IPS DF 19.7 (cell line): Measurements from ENCODE around the gene NTRK2.

Experiments used
- DNase-seq: peaks from one replicate; pipeline ENCODE4 v3.0.0-alpha.2; 2013; ENCODE audit warnings: low read depth, low spot score

The NTRK2 gene

GRCh38 chr9:84849049-84849448 lies 179.5 kb downstream of the NTRK2 start:
- no peak for DNase-seq

GRCh38 chr9:84850830-84851392 lies 181.4 kb downstream of the NTRK2 start:
- DNase-seq = no peak

DNA sequence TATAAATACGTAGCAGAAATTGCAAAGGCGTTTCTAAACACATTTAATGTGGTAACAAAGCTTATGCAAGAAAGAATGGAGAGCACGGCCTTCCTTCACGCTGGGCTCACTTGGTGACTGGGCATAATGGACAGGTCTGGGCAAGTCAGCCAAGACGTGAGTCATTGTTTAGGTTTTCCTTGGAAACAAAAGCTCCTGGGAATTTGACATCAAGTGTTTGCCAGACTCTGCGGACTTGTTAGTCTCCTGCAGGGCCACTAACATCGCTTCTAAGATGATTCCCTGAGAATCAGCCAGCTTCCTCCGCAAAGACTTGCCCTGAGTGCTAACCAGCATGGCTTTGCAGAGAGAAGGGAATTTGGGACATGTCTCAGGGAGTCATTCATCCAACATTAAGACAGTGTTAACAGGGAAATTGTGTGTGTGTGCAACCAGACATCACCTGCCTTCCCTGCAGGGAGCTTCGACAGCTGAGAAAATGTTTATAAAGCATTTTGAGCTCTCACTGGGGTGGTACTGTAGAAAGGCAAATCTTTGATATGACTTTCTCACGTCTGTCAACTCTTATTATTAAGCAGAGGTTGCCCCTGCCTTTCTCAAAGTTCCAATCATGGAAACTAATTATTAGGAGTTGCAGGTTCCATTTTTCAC lies 182.5 kb downstream of the NTRK2 start:
- peak; percentile 82 for DNase-seq

DNA sequence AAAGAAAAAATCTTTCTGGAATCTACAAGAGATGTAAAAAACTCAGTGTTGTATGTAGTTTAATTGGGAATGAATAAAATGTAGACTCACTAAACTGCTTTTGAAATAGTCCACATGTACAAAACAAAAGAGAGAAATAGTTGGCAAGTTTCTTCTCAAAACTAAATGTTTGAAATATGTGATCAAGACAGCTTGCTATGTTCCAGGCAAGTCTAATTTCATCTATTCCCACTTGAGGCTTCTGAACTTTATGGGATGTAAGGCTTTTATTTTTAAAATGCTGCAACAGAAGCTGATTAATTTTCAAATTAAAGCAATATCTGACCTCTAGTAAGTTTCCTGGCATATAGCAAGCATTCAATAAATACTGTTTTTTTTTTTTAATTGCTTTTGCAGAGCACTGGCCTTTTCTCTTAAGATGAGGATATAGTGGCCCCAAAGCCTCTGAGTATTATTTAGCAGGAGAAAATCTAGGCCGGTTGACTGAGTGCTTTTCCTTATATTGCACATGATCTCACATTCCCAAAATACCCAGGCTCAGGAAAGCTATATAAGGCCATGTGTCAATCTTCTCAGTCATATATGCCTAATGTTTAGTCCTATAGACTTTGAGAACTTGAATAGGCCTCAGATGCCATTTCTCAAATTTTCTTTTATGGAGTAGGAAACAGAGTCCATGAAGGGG lies 183.2 kb downstream of the NTRK2 start:
- no peak for DNase-seq

DNA sequence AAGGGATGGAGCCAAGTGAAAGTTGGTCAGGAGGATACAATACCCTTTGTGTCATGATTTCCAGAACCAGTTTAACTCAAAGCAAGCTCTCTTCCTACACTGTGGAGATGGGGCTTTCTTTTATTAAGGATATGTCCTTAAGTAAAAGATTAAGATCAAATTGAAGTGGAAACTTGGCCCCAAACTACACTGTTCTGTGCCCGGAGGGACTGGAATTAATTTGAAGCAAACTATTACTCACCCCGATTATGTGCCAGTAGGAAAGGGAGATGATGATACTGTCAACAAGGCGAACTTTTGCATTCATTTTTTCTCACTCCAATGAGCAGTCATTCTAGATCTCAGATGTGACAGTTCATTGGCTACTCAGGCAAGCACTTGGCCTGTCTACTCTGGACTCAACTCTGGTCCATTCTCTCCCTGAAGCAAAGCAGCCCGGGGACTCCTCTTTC lies 186.7 kb downstream of the NTRK2 start:
- DNase-seq = no peak

DNA sequence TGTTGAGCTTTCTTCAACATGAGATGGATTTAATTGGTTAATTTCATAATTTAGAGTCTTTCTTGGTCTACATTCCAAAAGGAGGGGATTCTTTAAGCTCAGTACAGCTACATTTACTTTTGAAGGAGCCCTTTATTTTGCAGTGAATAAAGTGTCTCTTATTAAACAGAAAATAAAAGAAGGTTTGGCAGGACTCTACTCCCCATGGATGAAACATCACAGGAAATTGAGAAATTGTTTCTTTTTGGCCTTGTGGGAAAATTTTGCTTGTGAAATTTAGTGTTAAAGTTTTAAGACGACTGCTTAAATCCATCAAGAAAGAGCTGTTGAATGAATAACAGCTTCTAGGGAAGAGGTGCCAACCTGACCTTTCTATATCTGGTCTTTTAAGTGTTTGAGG lies 187.7 kb downstream of the NTRK2 start:
- DNase-seq = no peak

- DNase-seq = no peak
Observed at GRCh38 chr9:84858364-84858763, 188.8 kb downstream of the NTRK2 start.

DNA sequence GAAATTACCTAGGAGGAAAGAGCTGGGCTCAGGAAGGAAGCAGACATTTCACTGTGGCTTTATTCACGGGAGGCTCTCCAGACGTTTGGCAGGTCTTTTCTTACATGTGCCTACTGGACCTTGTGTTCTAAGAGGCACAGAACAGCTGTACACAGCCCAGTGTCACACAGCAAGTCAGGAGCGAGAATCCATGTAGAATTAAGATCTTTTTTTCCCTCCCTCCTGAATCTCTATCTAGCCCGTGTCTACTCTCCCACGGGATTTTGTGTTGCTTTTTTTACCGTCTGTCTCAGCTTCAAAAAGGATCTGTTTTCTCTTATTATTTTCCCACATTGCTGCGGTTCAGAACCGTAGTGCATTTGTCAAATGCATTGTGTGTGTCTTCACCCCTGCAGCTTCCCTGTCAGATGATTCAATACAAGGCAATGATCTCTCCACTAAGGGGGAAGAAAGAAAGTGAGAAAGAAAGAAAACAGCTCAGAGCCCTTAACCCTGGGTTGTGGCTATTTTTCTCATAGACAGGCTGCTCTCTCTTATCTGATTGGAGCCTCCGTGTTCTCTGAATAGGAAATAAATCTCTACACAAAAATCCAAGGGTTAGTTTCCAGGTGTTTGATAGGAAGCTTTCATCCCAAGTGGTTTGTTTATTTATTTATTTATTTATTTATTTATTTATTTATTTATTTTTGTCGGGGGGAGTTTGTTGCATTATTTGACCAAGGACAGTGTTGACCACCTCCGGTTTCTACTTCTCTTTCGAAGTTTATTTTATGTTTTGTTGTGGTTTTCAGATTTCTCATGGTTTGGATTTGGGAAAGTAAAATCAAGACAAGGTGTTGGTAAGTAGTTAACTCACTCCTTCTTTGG lies 191.0 kb downstream of the NTRK2 start:
- DNase-seq = no peak

GRCh38 chr9:84861455-84861854 lies 191.9 kb downstream of the NTRK2 start:
- DNase-seq = no peak

DNA sequence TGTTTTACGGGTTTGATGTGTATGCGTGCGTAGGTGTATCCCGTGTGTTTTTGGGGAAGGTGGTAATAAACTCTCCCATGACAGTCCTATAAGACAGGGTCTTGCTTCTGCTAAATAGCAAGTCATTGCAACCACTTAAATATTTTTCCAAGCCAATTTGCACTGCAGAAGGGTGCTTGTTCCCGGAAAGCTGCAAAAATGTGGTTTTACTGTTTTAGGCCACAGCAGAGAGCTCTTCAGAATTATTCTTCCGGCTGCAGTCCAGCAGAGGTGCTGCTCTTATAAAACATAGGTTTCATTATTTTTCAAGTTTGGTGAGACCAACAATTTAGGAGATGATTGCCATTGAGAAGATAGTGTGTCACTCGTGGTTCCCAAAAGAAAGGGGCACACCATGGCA lies 192.8 kb downstream of the NTRK2 start:
- no peak for DNase-seq

DNA sequence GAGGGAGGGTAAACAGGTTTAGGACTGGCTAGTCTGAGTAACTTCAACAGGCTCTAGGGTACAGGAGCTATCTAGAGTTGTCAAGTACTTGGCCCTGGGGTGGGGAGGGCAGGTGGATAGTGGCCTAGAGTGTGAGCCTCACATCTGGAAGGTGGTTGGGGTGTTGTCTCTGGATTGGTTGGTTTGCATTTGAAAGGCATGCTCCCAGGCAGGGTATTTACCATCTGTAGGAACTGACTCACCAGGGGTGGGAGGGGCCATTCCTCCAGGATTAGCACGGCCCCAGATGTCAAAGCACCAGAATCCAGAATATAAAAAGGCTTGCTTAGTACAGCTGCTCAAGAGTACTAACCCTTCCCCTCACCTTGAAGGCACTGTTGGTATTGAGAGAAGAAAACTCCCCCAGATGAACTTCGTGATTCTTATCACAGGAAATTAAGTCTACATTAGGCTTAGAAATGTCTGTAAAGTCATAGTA lies 193.3 kb downstream of the NTRK2 start:
- peak; percentile 92 for DNase-seq

DNA sequence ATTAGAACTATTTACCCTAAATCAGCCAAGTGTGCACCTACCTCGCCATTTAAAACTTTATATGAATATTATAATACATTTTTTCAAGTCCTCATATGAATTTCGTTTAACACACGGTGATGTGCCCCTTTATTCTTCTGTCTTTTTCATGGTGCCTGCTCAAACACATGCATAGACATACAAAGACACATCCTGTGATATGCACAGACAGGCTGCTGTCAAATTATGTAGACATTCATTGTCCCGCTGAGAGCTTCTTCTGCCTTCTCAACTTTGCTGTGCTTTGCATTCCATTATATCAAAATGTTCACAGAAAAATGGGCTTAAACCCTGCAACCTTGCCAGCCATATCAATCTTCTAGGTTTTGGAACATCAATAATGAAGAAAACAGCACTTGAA lies 193.8 kb downstream of the NTRK2 start:
- DNase-seq = no peak

DNA sequence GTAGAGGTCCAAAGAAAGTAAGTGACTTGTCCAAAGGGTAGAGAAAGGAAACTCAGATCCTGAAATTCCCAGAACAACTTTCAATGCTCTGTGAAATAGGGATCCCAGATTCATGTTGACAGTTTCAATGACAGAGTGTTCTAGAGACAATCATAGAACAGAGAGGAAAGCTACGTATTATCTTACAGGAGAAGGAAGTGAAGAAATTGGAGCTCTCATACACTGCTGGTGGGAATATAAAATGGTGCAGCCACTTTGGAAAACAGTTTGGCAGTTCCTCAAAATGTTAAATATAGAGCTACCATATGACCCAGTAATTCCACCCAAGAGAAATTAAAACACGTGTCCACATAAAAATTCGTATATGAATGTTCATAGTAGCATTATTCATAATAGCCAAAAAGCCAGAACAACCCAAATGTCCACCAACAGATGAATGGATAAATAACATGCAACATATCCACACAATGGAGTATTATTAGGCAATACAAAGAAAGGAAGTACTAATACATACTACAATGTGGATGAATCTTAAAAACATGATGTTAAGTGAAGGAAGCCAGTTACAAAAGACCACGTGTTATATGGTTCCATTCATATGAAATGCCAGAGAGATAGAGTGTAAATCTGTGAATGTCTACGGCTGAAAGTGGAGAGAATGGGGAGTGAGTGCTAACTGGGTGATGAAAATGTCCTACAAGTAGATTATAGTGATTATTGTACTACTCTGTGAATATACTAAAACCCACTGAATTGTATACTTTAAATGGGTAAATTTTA lies 197.1 kb downstream of the NTRK2 start:
- DNase-seq = no peak

DNA sequence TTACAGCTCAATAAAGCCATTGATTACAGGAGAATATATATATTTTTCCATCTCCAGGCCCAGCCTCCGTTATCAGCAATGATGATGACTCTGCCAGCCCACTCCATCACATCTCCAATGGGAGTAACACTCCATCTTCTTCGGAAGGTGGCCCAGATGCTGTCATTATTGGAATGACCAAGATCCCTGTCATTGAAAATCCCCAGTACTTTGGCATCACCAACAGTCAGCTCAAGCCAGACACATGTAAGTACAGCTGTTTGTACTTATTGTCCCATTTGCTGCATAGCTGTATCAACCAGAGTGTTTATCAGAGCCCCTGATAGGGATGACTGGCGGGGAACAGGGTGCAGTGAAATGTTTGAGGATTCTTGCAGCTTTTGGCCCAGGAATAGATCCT lies 197.7 kb downstream of the NTRK2 start:
- no peak for DNase-seq

GRCh38 chr9:84869091-84869490 lies 199.6 kb downstream of the NTRK2 start:
- DNase-seq = no peak

GRCh38 chr9:84871983-84872382 lies 202.5 kb downstream of the NTRK2 start:
- DNase-seq = no peak

DNA sequence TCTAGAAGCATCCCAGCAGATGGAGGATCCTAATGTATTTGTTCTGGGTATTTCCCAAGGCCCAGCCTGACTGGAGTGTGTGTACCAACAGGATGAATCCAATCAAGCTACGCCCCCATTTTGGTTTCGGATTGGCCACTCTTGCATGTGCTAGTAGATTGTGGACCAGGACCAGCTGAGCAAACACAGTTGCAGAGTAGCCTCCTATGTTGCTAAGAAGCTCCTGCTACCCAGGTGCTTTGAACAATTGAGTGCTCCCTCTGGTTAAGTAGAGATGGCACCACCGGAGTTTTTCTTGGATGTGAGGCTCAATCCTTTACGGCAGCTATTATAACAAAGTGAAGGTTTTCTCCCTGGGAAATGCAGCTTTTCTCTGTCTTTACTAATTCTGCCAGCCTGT lies 204.5 kb downstream of the NTRK2 start:
- no peak for DNase-seq

GRCh38 chr9:84874596-84874995 lies 205.1 kb downstream of the NTRK2 start:
- no peak for DNase-seq

DNA sequence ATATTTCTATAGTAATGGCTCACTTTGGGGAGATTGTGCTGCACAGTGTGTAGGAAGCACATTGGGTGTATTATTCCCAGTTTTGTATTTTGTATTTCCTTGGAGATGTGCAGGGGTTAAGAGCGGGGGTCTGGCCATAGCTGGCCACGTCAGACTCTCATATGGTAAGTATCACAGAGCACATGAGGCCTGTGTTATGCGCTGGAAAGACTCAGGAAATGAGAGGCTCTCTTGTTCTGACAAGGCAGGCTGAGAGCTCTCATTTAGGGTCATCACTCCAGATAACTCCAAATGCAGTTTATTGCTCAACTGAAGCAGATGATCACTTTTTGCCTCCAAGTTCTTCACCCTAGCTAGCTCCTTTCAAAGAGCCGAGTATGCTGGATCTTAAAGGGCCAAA lies 205.7 kb downstream of the NTRK2 start:
- no peak for DNase-seq

DNA sequence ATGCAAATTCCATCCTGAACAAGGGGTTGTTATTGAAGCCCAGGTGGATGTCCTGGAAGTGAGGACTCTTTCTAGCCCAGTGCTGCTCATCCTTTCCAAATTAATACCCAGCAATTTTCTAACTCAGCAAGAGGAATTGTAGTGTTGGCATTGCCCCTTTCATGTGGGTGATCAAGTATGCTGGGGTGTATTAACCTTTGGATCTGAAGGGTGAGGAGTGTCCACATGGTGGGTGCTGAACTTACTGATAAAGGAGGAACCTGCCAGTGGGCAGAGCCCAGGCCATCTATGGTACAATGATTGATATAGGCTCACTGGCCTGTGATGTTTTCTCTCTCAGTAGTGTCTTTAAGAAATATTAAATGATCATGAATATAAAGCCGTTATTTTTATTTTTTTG lies 210.1 kb downstream of the NTRK2 start:
- DNase-seq = no peak

GRCh38 chr9:84880835-84881234 lies 211.3 kb downstream of the NTRK2 start:
- DNase-seq = no peak
